Superior temporal gyrus (tissue), 1 donor: ENCODE results near the gene RC3H1.
"Not testable (repeated sequence)": the region's sequence is repeated elsewhere in the genome, so short reads cannot be mapped to it uniquely, and the experiment has no call there.

Experiments
- DNase-seq: peaks from one replicate; pipeline ENCODE4 v3.0.0-alpha.2; 2016; ENCODE audit errors: extremely low spot score

Gene RC3H1

GRCh38 chr1:174022080-174022975, at the start of gene RC3H1:
RC3H1 (minus strand) TSS chr1:174022357; CDS start chr1:173992985, 29,372 bp downstream.
- peak; percentile 91 for DNase-seq

- DNase-seq = no peak
These were observed 48.5 kb upstream of the RC3H1 start for GRCh38 chr1:174070614-174071013.

DNA sequence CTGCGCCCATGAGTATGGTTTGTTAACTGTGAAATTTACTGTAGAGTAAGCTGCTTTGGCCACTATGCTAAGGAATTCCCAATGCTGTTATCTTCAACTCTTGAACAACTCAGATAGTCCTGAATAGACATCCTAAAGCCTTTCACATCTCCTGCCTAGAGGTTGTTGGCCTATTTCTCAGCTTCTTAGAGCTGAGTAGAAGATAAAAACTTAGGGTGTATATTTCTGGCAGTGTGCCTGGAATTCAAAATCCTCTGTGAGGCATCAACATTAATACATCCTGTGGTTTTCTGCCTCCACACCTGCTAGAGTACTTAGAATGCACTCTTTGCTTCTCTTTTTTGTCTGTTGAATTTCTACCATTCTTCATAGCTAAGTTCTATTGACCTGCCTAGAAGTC, 45.8 kb upstream of the RC3H1 start:
- DNase-seq = no peak

GRCh38 chr1:174060090-174060489, 37.9 kb upstream of the RC3H1 start:
- no peak for DNase-seq

GRCh38 chr1:174058624-174059023, 36.5 kb upstream of the RC3H1 start:
- no peak for DNase-seq

GRCh38 chr1:174056609-174057008, 34.5 kb upstream of the RC3H1 start:
- DNase-seq = not testable (repeated sequence)

GRCh38 chr1:174055797-174056196, 33.6 kb upstream of the RC3H1 start:
- DNase-seq = not testable (repeated sequence)

GRCh38 chr1:174053826-174054225, 31.7 kb upstream of the RC3H1 start:
- DNase-seq = no peak

GRCh38 chr1:174052621-174053020, 30.5 kb upstream of the RC3H1 start:
- peak; percentile 58 for DNase-seq

DNA sequence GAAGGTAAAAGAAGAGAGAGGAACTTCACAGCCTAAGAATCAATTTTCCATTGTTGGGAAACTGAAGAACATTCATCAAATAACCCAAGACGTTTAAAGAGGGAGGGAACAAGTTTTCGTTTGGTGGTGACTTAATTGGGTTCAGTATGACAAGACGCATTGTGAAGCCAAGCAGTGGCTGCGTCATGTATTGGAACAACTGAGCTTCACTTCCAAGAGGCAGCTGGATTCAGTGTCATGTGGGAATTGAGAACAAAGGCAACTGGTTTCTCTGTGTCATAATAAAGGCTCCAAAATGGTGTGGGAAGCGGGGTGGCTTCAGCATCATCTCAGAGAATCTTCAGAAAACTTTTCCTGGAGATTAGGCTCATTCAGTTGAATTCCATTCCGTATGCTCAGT, 29.8 kb upstream of the RC3H1 start:
- peak; percentile 95 for DNase-seq

- DNase-seq = no peak
These were observed 27.4 kb upstream of the RC3H1 start for GRCh38 chr1:174049514-174049913.

- no peak for DNase-seq
These were observed 22.5 kb upstream of the RC3H1 start for GRCh38 chr1:174044418-174045222.

- DNase-seq = not testable (repeated sequence)
These were observed 20.4 kb upstream of the RC3H1 start for GRCh38 chr1:174042509-174042908.

GRCh38 chr1:174041369-174041768, 19.2 kb upstream of the RC3H1 start:
- DNase-seq = no peak

DNA sequence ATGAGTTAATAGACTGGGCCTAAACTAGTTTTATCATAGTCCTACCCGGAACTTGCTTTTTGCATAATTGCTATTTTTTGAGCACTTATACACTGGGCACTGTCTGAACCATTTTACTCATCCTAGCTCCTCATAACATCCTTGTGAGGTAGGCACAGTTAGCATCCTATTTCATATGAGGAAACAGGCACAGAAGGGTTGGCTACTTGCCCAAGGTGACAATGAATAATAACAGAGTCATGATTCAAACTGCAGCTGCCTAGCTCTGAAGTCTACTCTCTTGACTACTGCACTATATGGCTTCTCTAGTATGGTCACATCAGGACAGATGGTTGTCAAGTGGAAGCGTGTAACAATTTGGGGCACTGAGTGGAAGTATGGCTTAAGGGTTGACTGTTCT, 18.2 kb upstream of the RC3H1 start:
- no peak for DNase-seq

GRCh38 chr1:174039027-174039426, 16.9 kb upstream of the RC3H1 start:
- DNase-seq = no peak

- no peak for DNase-seq
These were observed 14.6 kb upstream of the RC3H1 start for GRCh38 chr1:174036798-174037197.

DNA sequence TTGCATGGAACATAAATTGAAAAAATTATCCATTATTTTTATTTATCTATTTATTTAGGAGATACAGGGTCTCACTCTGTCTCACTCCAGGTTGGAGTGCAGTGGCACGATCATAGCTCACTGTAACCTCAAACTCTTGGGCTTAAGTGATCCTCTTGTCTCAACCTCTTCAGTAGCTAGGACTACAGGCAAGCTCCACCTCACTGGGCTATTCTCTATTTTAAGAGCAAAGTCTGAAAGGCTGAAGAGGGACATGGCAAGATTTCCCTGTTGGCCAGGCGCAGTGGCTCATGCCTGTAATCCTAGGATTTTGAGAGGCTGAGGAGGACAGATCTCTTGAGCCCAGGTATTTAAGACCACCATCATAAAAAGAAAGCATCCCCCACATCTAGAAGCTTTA, 14.0 kb upstream of the RC3H1 start:
- DNase-seq = no peak

GRCh38 chr1:174032671-174033222, 10.6 kb upstream of the RC3H1 start:
- no peak for DNase-seq

- DNase-seq = no peak
These were observed 8.9 kb upstream of the RC3H1 start for GRCh38 chr1:174031099-174031498.

GRCh38 chr1:174028495-174028894, 6.3 kb upstream of the RC3H1 start:
- no peak for DNase-seq

GRCh38 chr1:174023440-174023839, 1.3 kb upstream of the RC3H1 start:
- DNase-seq = no peak

DNA sequence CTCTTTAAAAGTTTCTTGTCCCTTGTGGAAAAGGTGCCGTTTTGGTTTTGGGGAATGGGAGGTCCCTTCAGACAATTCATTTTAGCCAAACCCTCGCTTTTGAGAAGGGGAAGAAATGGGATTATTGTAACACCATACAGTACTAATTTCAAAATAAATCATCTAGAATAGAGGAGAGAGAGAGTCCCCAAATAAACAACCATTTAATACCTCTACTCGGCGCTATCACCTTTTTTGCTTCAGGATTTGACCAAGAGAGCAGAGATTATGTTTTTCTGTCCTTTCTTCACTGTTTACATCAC, 770 bp upstream of the RC3H1 start:
- peak; percentile 57 for DNase-seq
